Mesenchymal stem cell (in vitro differentiated cells and primary cell): ENCODE measurements around the gene SNN.

Source experiments
- DNase-seq: peaks from one replicate; pipeline ENCODE4 v3.0.0-alpha.2; 2013
- H2AFZ ChIP-seq: one replicate; pipeline ENCODE4 v1.6.1; 2013; ENCODE audit warnings: low read depth, mild to moderate bottlenecking, control low read depth, inconsistent platforms, low read length, moderate library complexity
- H2AK5ac ChIP-seq: 2 replicates; pipeline ENCODE4 v1.6.1; 2013; ENCODE audit warnings: low read length, moderate library complexity, mild to moderate bottlenecking, inconsistent platforms; ENCODE audit not compliant: severe bottlenecking
- H2BK120ac ChIP-seq: one replicate; pipeline ENCODE4 v1.6.1; 2013; ENCODE audit warnings: low read depth, mild to moderate bottlenecking, inconsistent platforms, low read length, moderate library complexity
- H2BK12ac ChIP-seq, 2 experiments: one replicate each; pipeline ENCODE4 v1.6.1; 2013; ENCODE audit warnings: inconsistent platforms in 2 of 2, low read length in 2 of 2, mild to moderate bottlenecking in 2 of 2, moderate library complexity in 2 of 2, control low read depth in 1 of 2
- H2BK15ac ChIP-seq: one replicate; pipeline ENCODE4 v1.6.1; 2013; ENCODE audit warnings: mild to moderate bottlenecking, low read depth, inconsistent platforms; ENCODE audit not compliant: poor library complexity, severe bottlenecking
- H2BK5ac ChIP-seq: 2 replicates; pipeline ENCODE4 v1.6.1; 2013; ENCODE audit warnings: low read depth, mild to moderate bottlenecking, low read length, control low read depth, inconsistent platforms; ENCODE audit not compliant: poor library complexity, severe bottlenecking
- H3K14ac ChIP-seq, 2 experiments: one replicate each; pipeline ENCODE4 v1.6.1; 2013; ENCODE audit warnings: inconsistent platforms in 2 of 2, low read length in 2 of 2, control low read depth in 1 of 2, mild to moderate bottlenecking in 1 of 2, moderate library complexity in 1 of 2
- H3K18ac ChIP-seq, 2 experiments: one replicate each; pipeline ENCODE4 v1.6.1; 2013; ENCODE audit warnings: inconsistent platforms in 2 of 2, low read length in 2 of 2, control low read depth in 1 of 2, low read depth in 1 of 2, mild to moderate bottlenecking in 1 of 2
- H3K23ac ChIP-seq, 2 experiments: one replicate each; pipeline ENCODE4 v1.6.1; 2013; ENCODE audit warnings: inconsistent platforms in 2 of 2, low read length in 2 of 2, mild to moderate bottlenecking in 2 of 2, moderate library complexity in 2 of 2, control low read depth in 1 of 2
- H3K27ac ChIP-seq: 2 replicates; pipeline ENCODE4 v1.5.1; 2013; ENCODE audit warnings: mild to moderate bottlenecking, moderate library complexity, low read length, control low read depth, inconsistent platforms; ENCODE audit not compliant: poor library complexity, severe bottlenecking
- H3K27me3 ChIP-seq, 2 experiments: 2 replicates each; pipeline versions ENCODE4 v1.6.1 to v1.7.0; 2013; ENCODE audit warnings: low read length in 2 of 2, mild to moderate bottlenecking in 2 of 2, moderate library complexity in 2 of 2, control low read depth in 1 of 2, inconsistent platforms in 1 of 2; ENCODE audit not compliant: control insufficient read depth in 1 of 2, insufficient read depth in 1 of 2
- H3K36me3 ChIP-seq, 2 experiments: 2 replicates each; pipeline versions ENCODE4 v1.6.1 to v1.7.0; 2013; ENCODE audit warnings: low read length in 2 of 2, control low read depth in 1 of 2, inconsistent platforms in 1 of 2, low read depth in 1 of 2, mild to moderate bottlenecking in 1 of 2; ENCODE audit not compliant: insufficient read depth in 2 of 2, control insufficient read depth in 1 of 2
- H3K4ac ChIP-seq, 2 experiments: one replicate each; pipeline ENCODE4 v1.6.1; 2013; ENCODE audit warnings: inconsistent platforms in 2 of 2, low read length in 2 of 2, mild to moderate bottlenecking in 2 of 2, moderate library complexity in 2 of 2, control low read depth in 1 of 2, low read depth in 1 of 2
- H3K4me1 ChIP-seq: 2 replicates; pipeline ENCODE4 v1.6.1; 2013; ENCODE audit warnings: low read depth, low read length, control low read depth; ENCODE audit not compliant: control insufficient read depth, insufficient read depth
- H3K4me2 ChIP-seq: 2 replicates; pipeline ENCODE4 v1.6.1; 2013; ENCODE audit warnings: low read length, mild to moderate bottlenecking, inconsistent platforms; ENCODE audit not compliant: poor library complexity, severe bottlenecking
- H3K4me3 ChIP-seq, 2 experiments: 2 replicates each; pipeline versions ENCODE4 v1.5.1 to v1.7.0; 2013; ENCODE audit warnings: low read length in 2 of 2, mild to moderate bottlenecking in 2 of 2, control low read depth in 1 of 2, low read depth in 1 of 2; ENCODE audit not compliant: insufficient read depth in 1 of 2
- H3K79me1 ChIP-seq: replicated peaks from 2 replicates; pipeline ENCODE4 v1.6.1; 2013; ENCODE audit warnings: mild to moderate bottlenecking, control low read depth, low read length, inconsistent platforms; ENCODE audit not compliant: poor library complexity, severe bottlenecking
- H3K9ac ChIP-seq: 2 replicates; pipeline ENCODE4 v1.7.0; 2013; ENCODE audit warnings: mild to moderate bottlenecking, low read length, moderate library complexity
- H3K9me3 ChIP-seq: 2 replicates; pipeline ENCODE4 v1.7.0; 2013; ENCODE audit warnings: mild to moderate bottlenecking, low read length; ENCODE audit not compliant: control insufficient read depth
- H4K8ac ChIP-seq: one replicate; pipeline ENCODE4 v1.6.1; 2013; ENCODE audit warnings: inconsistent platforms, mild to moderate bottlenecking, low read length, moderate library complexity
- H4K91ac ChIP-seq: one replicate; pipeline ENCODE4 v1.6.1; 2013; ENCODE audit warnings: mild to moderate bottlenecking, low read length, inconsistent platforms
- WGBS: methylation state at CpG from one replicate; pipeline ENCODE4 v1.1.7; 2013; ENCODE audit warnings: mixed read lengths; 5-methylcytosine and 5-hydroxymethylcytosine counted together

Gene SNN

GRCh38 chr16:11707679-11708197 is 39.5 kb downstream of the SNN start:
- no peak overlapping the region for H3K4me3 ChIP-seq
- no peak overlapping the region for H3K18ac ChIP-seq
- no peak overlapping the region for H2AFZ ChIP-seq
- H4K8ac ChIP-seq = no peak overlapping the region
- H3K79me1 ChIP-seq = peaks cover 11% of the 10 kb centered on the region
- 93% methylated on average over 2 of the region's 4 CpGs for WGBS
- no peak overlapping the region for H3K14ac ChIP-seq
- H3K27me3 ChIP-seq = no peaks in the 10 kb centered on the region
- no peak overlapping the region for H3K4me2 ChIP-seq
- no peak overlapping the region for H2BK15ac ChIP-seq
- H3K23ac ChIP-seq = no peak overlapping the region
- H3K9me3 ChIP-seq = no peaks in the 10 kb centered on the region
- no peak overlapping the region for H3K4ac ChIP-seq
- H3K9ac ChIP-seq = no peak overlapping the region
- H3K36me3 ChIP-seq = peaks cover 11 to 40% of the 10 kb centered on the region in 2 experiments
- no peak overlapping the region for H2AK5ac ChIP-seq
- H2BK12ac ChIP-seq = no peak overlapping the region
- H2BK120ac ChIP-seq = no peak overlapping the region
- peaks cover 5% of the 10 kb centered on the region for H3K4me1 ChIP-seq
- no peak overlapping the region for H2BK5ac ChIP-seq
- DNase-seq = no peak
- H3K27ac ChIP-seq = no peak overlapping the region
- H4K91ac ChIP-seq = no peak overlapping the region

- WGBS = 100% methylated on average over 1 of the region's 1 CpG
- Histone ChIP-seq H2BK12ac (no peak overlapping the region), H3K14ac (no peak overlapping the region), H4K91ac (no peak overlapping the region), H3K18ac (no peak overlapping the region), H3K4me2 (no peak overlapping the region), H4K8ac (no peak overlapping the region), H3K4ac (no peak overlapping the region), H3K23ac (no peak overlapping the region), H2AFZ (no peak overlapping the region), H3K9me3 (no peaks in the 10 kb centered on the region), H2AK5ac (no peak overlapping the region), H3K36me3 (peaks cover 11 to 36% of the 10 kb centered on the region in 2 experiments), H3K27ac (peak overlapping the region; percentile 19), H3K4me3 (no peak overlapping the region), H3K79me1 (peaks cover 11% of the 10 kb centered on the region), H3K9ac (peak overlapping the region; percentile 15), H3K27me3 (no peaks in the 10 kb centered on the region), H2BK15ac (no peak overlapping the region), H2BK5ac (no peak overlapping the region), H2BK120ac (no peak overlapping the region), H3K4me1 (peaks cover 5% of the 10 kb centered on the region)
- no peak for DNase-seq
Observed at GRCh38 chr16:11708421-11708820, 40.2 kb downstream of the SNN start.

- Histone ChIP-seq H4K91ac (no peak overlapping the region), H3K23ac (no peak overlapping the region), H3K4me2 (no peak overlapping the region), H2AK5ac (no peak overlapping the region), H3K4me3 (no peak overlapping the region), H3K18ac (no peak overlapping the region), H3K27ac (no peak overlapping the region), H3K4me1 (peaks cover 5% of the 10 kb centered on the region), H3K27me3 (no peaks in the 10 kb centered on the region), H2BK15ac (no peak overlapping the region), H3K4ac (no peak overlapping the region), H2BK5ac (no peak overlapping the region), H2BK120ac (no peak overlapping the region), H3K79me1 (peaks cover 16% of the 10 kb centered on the region), H2BK12ac (no peak overlapping the region), H4K8ac (no peak overlapping the region), H3K14ac (no peak overlapping the region), H3K9me3 (no peaks in the 10 kb centered on the region), H3K36me3 (peaks cover 11 to 52% of the 10 kb centered on the region in 2 experiments), H3K9ac (no peak overlapping the region), H2AFZ (no peak overlapping the region)
- WGBS = 98% methylated on average over 2 of the region's 4 CpGs
- DNase-seq = no peak
Observed at GRCh38 chr16:11711662-11712061, 43.4 kb downstream of the SNN start.

- no peak overlapping the region for H2BK120ac ChIP-seq
- H2AFZ ChIP-seq = no peak overlapping the region
- H3K36me3 ChIP-seq = peaks cover 11 to 52% of the 10 kb centered on the region in 2 experiments
- H2BK12ac ChIP-seq = no peak overlapping the region
- no peak overlapping the region for H2BK5ac ChIP-seq
- no peak overlapping the region for H2BK15ac ChIP-seq
- H4K91ac ChIP-seq = no peak overlapping the region
- DNase-seq = no peak
- H3K14ac ChIP-seq = no peak overlapping the region
- 98% methylated on average over 3 of the region's 3 CpGs for WGBS
- H3K9ac ChIP-seq = no peak overlapping the region
- no peak overlapping the region for H3K4ac ChIP-seq
- H3K27me3 ChIP-seq = no peaks in the 10 kb centered on the region
- no peaks in the 10 kb centered on the region for H3K9me3 ChIP-seq
- H3K4me3 ChIP-seq = no peak overlapping the region
- H3K18ac ChIP-seq = no peak overlapping the region
- no peak overlapping the region for H2AK5ac ChIP-seq
- H3K23ac ChIP-seq = no peak overlapping the region
- H3K4me1 ChIP-seq = peaks cover 6% of the 10 kb centered on the region
- no peak overlapping the region for H3K27ac ChIP-seq
- peaks cover 16% of the 10 kb centered on the region for H3K79me1 ChIP-seq
- H4K8ac ChIP-seq = no peak overlapping the region
- no peak overlapping the region for H3K4me2 ChIP-seq
Observed at GRCh38 chr16:11712122-11712521, 43.9 kb downstream of the SNN start.
